Measurements from ENCODE around the gene OCSTAMP.
A peak's percentile ranks its signal among the peaks of the same experiment; 100 is the strongest.

OCSTAMP gene

GRCh38 chr20:46520976-46521579 lies 29.4 kb downstream of the OCSTAMP start:
- no peak overlapping the region for H3K9ac ChIP-seq (ENCODE audit: low read depth in 1 of 2, low read length in 2 of 2)
- no peaks in the 10 kb centered on the region for H3K36me3 ChIP-seq (ENCODE audit: control insufficient read depth in 1 of 2, insufficient read depth in 2 of 2, low read length in 2 of 2)
- H3K4me1 ChIP-seq (ENCODE audit: control insufficient read depth in 1 of 2, insufficient read depth in 2 of 2, low read length in 2 of 2): no peaks in the 10 kb centered on the region
- H3K4me3 ChIP-seq (ENCODE audit: low read depth in 1 of 2, low read length in 2 of 2): no peak overlapping the region
- no peaks in the 10 kb centered on the region for H3K27me3 ChIP-seq (ENCODE audit: control insufficient read depth in 1 of 2, insufficient read depth in 2 of 2, low read length in 2 of 2)
- no peaks in the 10 kb centered on the region for H3K9me3 ChIP-seq (ENCODE audit: control insufficient read depth in 1 of 2, low read length in 2 of 2)
- no peak overlapping the region for H3K27ac ChIP-seq (ENCODE audit: low read depth, low read length)

DNA sequence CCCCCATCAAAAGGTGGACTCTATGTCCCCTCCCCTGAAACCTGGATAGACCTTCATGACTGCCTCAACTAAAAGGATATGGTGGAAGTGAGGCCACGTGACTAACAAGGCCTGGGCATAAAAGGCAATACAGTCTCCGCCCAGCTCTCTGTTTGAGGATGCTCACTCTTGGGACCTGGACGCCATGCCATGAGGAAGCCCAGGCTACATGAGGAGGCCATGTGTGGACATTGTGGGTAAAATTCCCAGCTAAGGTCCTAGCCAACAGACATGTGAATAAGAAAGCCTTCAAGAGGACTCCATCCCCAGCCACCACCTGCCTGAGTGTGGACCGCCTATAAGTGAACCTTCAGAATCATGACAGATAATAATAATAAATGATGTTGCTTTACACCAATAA lies 29.9 kb downstream of the OCSTAMP start:
- H3K4me3 ChIP-seq (ENCODE audit: low read depth in 1 of 2, low read length in 2 of 2): no peak overlapping the region
- H3K4me1 ChIP-seq (ENCODE audit: control insufficient read depth in 1 of 2, insufficient read depth in 2 of 2, low read length in 2 of 2): no peaks in the 10 kb centered on the region
- no peak overlapping the region for H3K27ac ChIP-seq (ENCODE audit: low read depth, low read length)
- no peaks in the 10 kb centered on the region for H3K36me3 ChIP-seq (ENCODE audit: control insufficient read depth in 1 of 2, insufficient read depth in 2 of 2, low read length in 2 of 2)
- H3K27me3 ChIP-seq (ENCODE audit: control insufficient read depth in 1 of 2, insufficient read depth in 2 of 2, low read length in 2 of 2): no peaks in the 10 kb centered on the region
- no peaks in the 10 kb centered on the region for H3K9me3 ChIP-seq (ENCODE audit: control insufficient read depth in 1 of 2, low read length in 2 of 2)
- no peak overlapping the region for H3K9ac ChIP-seq (ENCODE audit: low read depth in 1 of 2, low read length in 2 of 2)

- Histone ChIP-seq H3K27me3 (ENCODE audit: control insufficient read depth in 1 of 2, insufficient read depth in 2 of 2, low read length in 2 of 2) (no peaks in the 10 kb centered on the region), H3K4me3 (ENCODE audit: low read depth in 1 of 2, low read length in 2 of 2) (no peak overlapping the region), H3K36me3 (ENCODE audit: control insufficient read depth in 1 of 2, insufficient read depth in 2 of 2, low read length in 2 of 2) (no peaks in the 10 kb centered on the region), H3K9ac (ENCODE audit: low read depth in 1 of 2, low read length in 2 of 2) (no peak overlapping the region), H3K27ac (ENCODE audit: low read depth, low read length) (no peak overlapping the region), H3K4me1 (ENCODE audit: control insufficient read depth in 1 of 2, insufficient read depth in 2 of 2, low read length in 2 of 2) (no peaks in the 10 kb centered on the region), H3K9me3 (ENCODE audit: control insufficient read depth in 1 of 2, low read length in 2 of 2) (no peaks in the 10 kb centered on the region)
Measured at GRCh38 chr20:46519471-46520068, 30.9 kb downstream of the OCSTAMP start.

- H3K36me3 ChIP-seq (ENCODE audit: control insufficient read depth in 1 of 2, insufficient read depth in 2 of 2, low read length in 2 of 2): peaks cover 0 to 3% of the 10 kb centered on the region in 2 donors
- no peaks in the 10 kb centered on the region for H3K9me3 ChIP-seq (ENCODE audit: control insufficient read depth in 1 of 2, low read length in 2 of 2)
- H3K27me3 ChIP-seq (ENCODE audit: control insufficient read depth in 1 of 2, insufficient read depth in 2 of 2, low read length in 2 of 2): peaks cover 0 to 2% of the 10 kb centered on the region in 2 donors
- H3K9ac ChIP-seq (ENCODE audit: low read depth in 1 of 2, low read length in 2 of 2): peak within 1 kb of the TSS; percentile 4 to 40
- peak within 1 kb of the TSS; percentile 65 to 74 for H3K4me3 ChIP-seq (ENCODE audit: low read depth in 1 of 2, low read length in 2 of 2)
- peaks cover 4 to 6% of the 10 kb centered on the region in 2 donors for H3K4me1 ChIP-seq (ENCODE audit: control insufficient read depth in 1 of 2, insufficient read depth in 2 of 2, low read length in 2 of 2)
- no peak within 1 kb of the TSS for H3K27ac ChIP-seq (ENCODE audit: low read depth, low read length)
Measured at GRCh38 chr20:46512943-46513844, 37.3 kb downstream of the OCSTAMP start, which contains the start of gene ZNF334. ZNF334 (minus strand) TSS chr20:46513559; CDS start chr20:46512102, 1,457 bp downstream.

DNA sequence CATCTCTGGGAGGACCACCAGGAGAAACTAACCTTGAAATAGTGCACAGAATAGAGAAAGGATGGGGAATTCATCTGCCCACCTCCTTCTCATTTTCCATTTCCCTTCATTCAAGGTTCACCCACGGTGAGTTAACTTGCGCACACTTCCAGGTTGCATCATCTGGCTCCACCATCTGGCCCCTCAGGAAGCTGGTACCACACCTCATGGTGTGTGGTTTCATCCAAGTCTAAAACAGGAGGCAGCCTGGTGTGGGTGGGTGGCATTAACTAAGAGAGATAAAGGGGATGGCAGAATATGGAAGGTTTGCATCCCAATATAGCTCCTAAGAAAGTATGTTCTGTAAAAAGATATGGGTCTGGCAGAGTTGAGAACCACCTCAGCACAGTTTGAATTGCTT lies 40.9 kb downstream of the OCSTAMP start:
- H3K9ac ChIP-seq (ENCODE audit: low read depth in 1 of 2, low read length in 2 of 2): no peak overlapping the region
- no peak overlapping the region for H3K27ac ChIP-seq (ENCODE audit: low read depth, low read length)
- peaks cover 4 to 6% of the 10 kb centered on the region in 2 donors for H3K4me1 ChIP-seq (ENCODE audit: control insufficient read depth in 1 of 2, insufficient read depth in 2 of 2, low read length in 2 of 2)
- peaks cover 0 to 2% of the 10 kb centered on the region in 2 donors for H3K27me3 ChIP-seq (ENCODE audit: control insufficient read depth in 1 of 2, insufficient read depth in 2 of 2, low read length in 2 of 2)
- H3K9me3 ChIP-seq (ENCODE audit: control insufficient read depth in 1 of 2, low read length in 2 of 2): no peaks in the 10 kb centered on the region
- no peak overlapping the region for H3K4me3 ChIP-seq (ENCODE audit: low read depth in 1 of 2, low read length in 2 of 2)
- peaks cover 0 to 4% of the 10 kb centered on the region in 2 donors for H3K36me3 ChIP-seq (ENCODE audit: control insufficient read depth in 1 of 2, insufficient read depth in 2 of 2, low read length in 2 of 2)

DNA sequence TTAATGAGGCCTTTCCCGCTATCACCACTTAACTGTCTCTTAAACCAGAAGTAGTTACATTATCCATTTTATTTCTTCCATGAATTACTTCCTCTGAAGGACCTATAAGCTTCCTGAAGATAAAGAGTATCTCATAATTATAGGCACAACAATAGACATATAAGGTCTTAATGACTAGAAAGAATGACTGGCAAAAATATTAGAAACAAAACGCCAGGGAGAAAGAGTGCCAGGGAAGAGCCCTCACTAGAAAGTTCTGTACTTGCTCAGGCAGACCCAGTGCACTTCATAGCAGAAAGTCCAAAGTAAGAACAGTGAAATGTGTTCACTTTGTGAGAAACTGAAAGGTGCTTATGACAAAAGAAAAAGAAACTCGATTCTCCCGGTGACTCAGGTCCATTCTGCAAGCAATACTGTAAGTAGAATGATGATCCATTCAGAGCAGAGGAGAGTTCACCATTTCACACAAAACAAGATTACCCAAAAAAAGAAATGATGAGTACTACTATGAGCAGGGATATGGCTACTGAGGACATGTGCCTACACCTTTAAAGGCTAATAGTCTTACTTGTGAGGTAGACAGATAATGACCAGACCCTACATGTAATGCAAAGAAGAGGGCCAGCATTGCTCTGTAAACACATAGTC lies 42.6 kb downstream of the OCSTAMP start:
- H3K27me3 ChIP-seq (ENCODE audit: control insufficient read depth in 1 of 2, insufficient read depth in 2 of 2, low read length in 2 of 2): no peaks in the 10 kb centered on the region
- peaks cover 0 to 8% of the 10 kb centered on the region in 2 donors for H3K36me3 ChIP-seq (ENCODE audit: control insufficient read depth in 1 of 2, insufficient read depth in 2 of 2, low read length in 2 of 2)
- no peaks in the 10 kb centered on the region for H3K4me1 ChIP-seq (ENCODE audit: control insufficient read depth in 1 of 2, insufficient read depth in 2 of 2, low read length in 2 of 2)
- H3K4me3 ChIP-seq (ENCODE audit: low read depth in 1 of 2, low read length in 2 of 2): no peak overlapping the region
- H3K9me3 ChIP-seq (ENCODE audit: control insufficient read depth in 1 of 2, low read length in 2 of 2): peaks cover 2 to 14% of the 10 kb centered on the region in 2 donors
- H3K9ac ChIP-seq (ENCODE audit: low read depth in 1 of 2, low read length in 2 of 2): no peak overlapping the region
- no peak overlapping the region for H3K27ac ChIP-seq (ENCODE audit: low read depth, low read length)

DNA sequence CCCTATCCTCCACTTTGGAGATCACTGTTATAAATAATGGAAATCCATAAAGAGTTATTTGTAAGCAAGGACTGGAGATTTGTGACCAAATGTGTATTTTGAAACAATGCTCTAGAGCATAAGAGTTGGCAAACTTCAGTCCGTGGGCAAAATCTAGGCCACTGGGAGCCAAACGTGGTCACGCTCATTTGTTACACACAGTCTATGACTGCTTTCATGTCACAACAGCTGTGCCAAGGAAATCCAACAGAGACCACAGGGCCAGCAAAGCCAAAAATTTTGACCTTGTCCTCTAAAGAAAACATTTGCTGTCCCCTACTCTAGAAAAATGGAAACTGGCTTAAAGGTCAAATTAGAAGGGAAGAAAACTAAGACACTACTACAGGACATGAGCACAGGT lies 44.9 kb downstream of the OCSTAMP start:
- Histone ChIP-seq H3K4me3 (ENCODE audit: low read depth in 1 of 2, low read length in 2 of 2) (no peak overlapping the region), H3K9me3 (ENCODE audit: control insufficient read depth in 1 of 2, low read length in 2 of 2) (peaks cover 20 to 37% of the 10 kb centered on the region in 2 donors), H3K4me1 (ENCODE audit: control insufficient read depth in 1 of 2, insufficient read depth in 2 of 2, low read length in 2 of 2) (no peaks in the 10 kb centered on the region), H3K9ac (ENCODE audit: low read depth in 1 of 2, low read length in 2 of 2) (no peak overlapping the region), H3K36me3 (ENCODE audit: control insufficient read depth in 1 of 2, insufficient read depth in 2 of 2, low read length in 2 of 2) (peaks cover 0 to 8% of the 10 kb centered on the region in 2 donors), H3K27me3 (ENCODE audit: control insufficient read depth in 1 of 2, insufficient read depth in 2 of 2, low read length in 2 of 2) (no peaks in the 10 kb centered on the region), H3K27ac (ENCODE audit: low read depth, low read length) (no peak overlapping the region)

DNA sequence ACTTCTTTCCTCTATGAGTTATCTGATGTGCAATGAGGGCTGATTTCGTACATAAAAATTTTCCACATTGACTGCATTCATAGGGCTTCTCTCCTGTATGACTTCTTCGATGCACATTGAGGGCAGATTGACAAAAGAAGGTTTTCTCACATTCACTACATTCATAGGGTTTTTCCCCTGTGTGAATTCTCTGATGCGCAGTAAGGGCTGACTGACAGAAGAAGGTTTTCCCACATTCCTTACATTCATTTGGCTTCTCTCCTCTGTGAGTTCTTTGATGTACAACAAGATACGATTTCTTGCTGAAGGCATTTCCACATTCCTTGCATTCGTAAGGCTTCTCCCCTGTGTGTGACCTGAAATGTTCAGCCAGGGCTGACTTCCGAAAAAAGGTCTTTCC lies 48.5 kb downstream of the OCSTAMP start:
- Histone ChIP-seq H3K36me3 (ENCODE audit: control insufficient read depth in 1 of 2, insufficient read depth in 2 of 2, low read length in 2 of 2) (peaks cover 0 to 5% of the 10 kb centered on the region in 2 donors), H3K4me3 (ENCODE audit: low read depth in 1 of 2, low read length in 2 of 2) (no peak overlapping the region), H3K27me3 (ENCODE audit: control insufficient read depth in 1 of 2, insufficient read depth in 2 of 2, low read length in 2 of 2) (no peaks in the 10 kb centered on the region), H3K9ac (ENCODE audit: low read depth in 1 of 2, low read length in 2 of 2) (no peak overlapping the region), H3K4me1 (ENCODE audit: control insufficient read depth in 1 of 2, insufficient read depth in 2 of 2, low read length in 2 of 2) (no peaks in the 10 kb centered on the region), H3K9me3 (ENCODE audit: control insufficient read depth in 1 of 2, low read length in 2 of 2) (peaks cover 24 to 54% of the 10 kb centered on the region in 2 donors), H3K27ac (ENCODE audit: low read depth, low read length) (no peak overlapping the region)

- Histone ChIP-seq H3K9me3 (ENCODE audit: control insufficient read depth in 1 of 2, low read length in 2 of 2) (peaks cover 24 to 56% of the 10 kb centered on the region in 2 donors), H3K4me1 (ENCODE audit: control insufficient read depth in 1 of 2, insufficient read depth in 2 of 2, low read length in 2 of 2) (no peaks in the 10 kb centered on the region), H3K4me3 (ENCODE audit: low read depth in 1 of 2, low read length in 2 of 2) (no peak overlapping the region), H3K27ac (ENCODE audit: low read depth, low read length) (no peak overlapping the region), H3K9ac (ENCODE audit: low read depth in 1 of 2, low read length in 2 of 2) (no peak overlapping the region), H3K36me3 (ENCODE audit: control insufficient read depth in 1 of 2, insufficient read depth in 2 of 2, low read length in 2 of 2) (peaks cover 0 to 5% of the 10 kb centered on the region in 2 donors), H3K27me3 (ENCODE audit: control insufficient read depth in 1 of 2, insufficient read depth in 2 of 2, low read length in 2 of 2) (no peaks in the 10 kb centered on the region)
Measured at GRCh38 chr20:46501337-46501942, 49.0 kb downstream of the OCSTAMP start.

All from duodenal mucosa (tissue), 2 donors.